Stimulated activated naive B cell treated with anti-CD40 and anti-IgM and Interleukin-4, amounts not matched to agents 10 μg/mL and 1 μg/mL and 100 μg/mL, for 72 hours (primary cell): ENCODE results near the gene STAG1.
"Not testable (repeated sequence)": the region's sequence is repeated elsewhere in the genome, so short reads cannot be mapped to it uniquely, and the experiment has no call there.

ENCODE experiments used
- ATAC-seq, 2 donors: fragments of 150-1000 bp; cut with Tn5 transposase; replicated peaks; 2 replicates each; pipeline ENCODE4 v1.10.0; 2021; ENCODE audit warnings: moderate library complexity in 1 of 2
- DNase-seq: peaks from one replicate; pipeline ENCODE4 v3.0.0; 2021
- H3K27ac Mint-ChIP-seq: one replicate; pipeline ENCODE4 v1.8.0; 2022; ENCODE audit warnings: mild to moderate bottlenecking, mixed read lengths
- H3K27me3 Mint-ChIP-seq, 2 donors: one replicate each; pipeline ENCODE4 v1.8.0; 2022; ENCODE audit warnings: mixed read lengths in 2 of 2
- H3K36me3 Mint-ChIP-seq, 2 donors: one replicate each; pipeline ENCODE4 v1.8.0; 2022; ENCODE audit warnings: mixed read lengths in 2 of 2, mild to moderate bottlenecking in 1 of 2
- H3K4me1 Mint-ChIP-seq, 2 donors: one replicate each; pipeline ENCODE4 v1.8.0; 2022; ENCODE audit warnings: mixed read lengths in 2 of 2, mild to moderate bottlenecking in 1 of 2
- H3K4me3 Mint-ChIP-seq, 2 donors: one replicate each; pipeline ENCODE4 v1.8.0; 2022; ENCODE audit warnings: mild to moderate bottlenecking in 2 of 2, mixed read lengths in 2 of 2, moderate library complexity in 1 of 2
- H3K9me3 Mint-ChIP-seq, 2 donors: one replicate each; pipeline ENCODE4 v1.8.0; 2022; ENCODE audit warnings: mixed read lengths in 2 of 2, mild to moderate bottlenecking in 1 of 2

Gene STAG1

DNA sequence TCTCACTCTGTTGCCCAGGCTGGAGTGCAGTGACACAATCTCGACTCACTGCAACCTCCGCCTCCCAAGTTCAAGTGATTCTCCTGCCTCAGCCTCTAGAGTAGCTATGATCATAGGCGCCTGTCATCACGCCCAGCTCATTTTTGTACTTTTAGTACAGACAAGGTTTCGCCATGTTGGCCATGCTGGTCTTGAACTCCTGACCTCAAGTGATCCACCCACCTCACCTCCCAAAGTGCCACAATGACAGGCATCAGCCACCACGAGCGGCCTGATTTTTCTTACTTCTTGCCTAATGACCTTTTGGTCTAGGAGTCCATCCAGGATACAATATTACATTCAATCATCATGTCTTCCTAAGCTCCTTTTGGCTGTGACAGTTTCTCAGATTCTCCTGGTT lies 146.0 kb downstream of the STAG1 start:
- not testable (repeated sequence) for H3K27me3 Mint-ChIP-seq, H3K9me3 Mint-ChIP-seq, ATAC-seq, DNase-seq, H3K27ac Mint-ChIP-seq, H3K4me3 Mint-ChIP-seq
- peaks cover 2 to 23% of the 10 kb centered on the region in 2 donors for H3K4me1 Mint-ChIP-seq
- H3K36me3 Mint-ChIP-seq = peaks cover 23 to 31% of the 10 kb centered on the region in 2 donors

DNA sequence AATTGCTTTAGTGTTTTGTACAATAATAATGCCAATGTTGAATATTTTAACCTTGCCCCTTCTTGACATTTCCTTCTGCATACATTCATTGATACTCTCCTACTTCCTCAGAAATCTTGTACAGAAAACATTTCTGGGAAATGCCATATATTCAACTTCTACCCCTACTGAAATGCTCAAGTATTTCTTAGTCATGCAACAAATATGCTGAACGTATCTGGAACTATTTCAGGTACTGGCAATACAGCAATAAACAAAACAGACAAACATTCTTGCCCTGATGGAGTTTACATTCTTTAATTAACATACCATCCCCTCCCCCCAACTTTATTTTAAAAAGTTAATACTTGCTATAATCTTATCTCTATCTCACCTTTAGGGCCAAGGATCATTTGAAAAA lies 147.2 kb downstream of the STAG1 start:
- Mint-ChIP-seq H3K4me1 (peaks cover 4 to 20% of the 10 kb centered on the region in 2 donors), H3K27ac (no peak overlapping the region), H3K9me3 (no peaks in the 10 kb centered on the region), H3K4me3 (no peak overlapping the region), H3K36me3 (peaks cover 26 to 40% of the 10 kb centered on the region in 2 donors), H3K27me3 (no peaks in the 10 kb centered on the region)
- ATAC-seq (no peak), DNase-seq (no peak)

DNA sequence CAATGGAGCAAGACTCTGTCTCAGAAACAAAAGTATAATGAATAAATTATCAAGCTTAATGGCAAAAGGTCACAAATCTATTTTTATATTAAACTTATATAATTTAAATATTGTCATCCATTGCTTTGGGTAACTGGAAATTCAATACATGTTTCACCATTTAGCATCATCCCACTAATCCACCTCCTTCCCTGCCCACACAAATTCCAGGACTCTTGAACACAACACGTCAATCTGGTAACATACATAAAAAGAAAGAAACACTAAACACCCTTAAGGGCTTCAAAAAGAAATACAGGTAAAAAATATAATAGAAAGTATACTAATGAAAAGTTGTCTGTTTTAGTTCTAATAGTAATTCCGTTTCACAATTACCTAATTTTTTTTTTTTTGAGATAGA lies 149.4 kb downstream of the STAG1 start:
- DNase-seq (no peak), ATAC-seq (no peak)
- Mint-ChIP-seq H3K36me3 (peaks cover 20 to 39% of the 10 kb centered on the region in 2 donors), H3K27me3 (no peaks in the 10 kb centered on the region), H3K4me1 (peaks cover 3 to 30% of the 10 kb centered on the region in 2 donors), H3K9me3 (no peaks in the 10 kb centered on the region), H3K4me3 (no peak overlapping the region), H3K27ac (no peak overlapping the region)

DNA sequence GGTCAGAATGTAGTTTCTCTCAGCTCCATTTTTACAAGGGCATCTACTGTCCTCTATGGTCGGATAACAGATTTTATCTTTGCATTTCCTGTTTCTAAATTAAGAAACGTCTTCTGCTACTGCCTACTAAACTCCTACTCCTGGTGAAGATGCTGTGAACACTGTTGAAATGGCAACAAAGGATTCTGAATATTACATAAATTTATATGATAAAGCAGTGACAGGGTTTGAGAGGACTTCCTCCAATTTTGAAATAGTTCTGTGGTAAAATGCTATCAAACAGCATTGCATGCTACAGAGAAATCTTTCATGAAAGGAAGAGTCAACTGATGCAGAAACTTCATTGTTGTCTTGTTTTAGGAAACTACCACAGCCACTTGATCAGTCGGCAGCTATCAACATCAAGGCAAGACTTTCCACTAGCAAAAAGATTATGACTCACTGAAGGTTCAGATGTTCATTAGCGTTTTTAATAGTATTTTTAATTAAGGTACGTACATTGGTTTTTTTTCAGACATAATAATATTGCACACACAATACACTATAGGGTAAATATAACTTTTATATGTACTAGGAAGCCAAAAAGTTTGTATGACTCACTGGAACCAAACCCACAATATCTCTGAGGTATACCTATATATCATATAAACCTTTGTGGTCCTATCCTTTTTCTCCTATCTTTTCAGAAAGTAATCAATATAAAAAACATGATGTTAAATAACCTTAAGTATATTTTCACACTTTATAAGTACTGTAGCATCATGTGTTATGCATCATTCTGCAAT lies 156.1 kb downstream of the STAG1 start:
- ATAC-seq = peak in 1 of 2 donors; percentile 29

DNA sequence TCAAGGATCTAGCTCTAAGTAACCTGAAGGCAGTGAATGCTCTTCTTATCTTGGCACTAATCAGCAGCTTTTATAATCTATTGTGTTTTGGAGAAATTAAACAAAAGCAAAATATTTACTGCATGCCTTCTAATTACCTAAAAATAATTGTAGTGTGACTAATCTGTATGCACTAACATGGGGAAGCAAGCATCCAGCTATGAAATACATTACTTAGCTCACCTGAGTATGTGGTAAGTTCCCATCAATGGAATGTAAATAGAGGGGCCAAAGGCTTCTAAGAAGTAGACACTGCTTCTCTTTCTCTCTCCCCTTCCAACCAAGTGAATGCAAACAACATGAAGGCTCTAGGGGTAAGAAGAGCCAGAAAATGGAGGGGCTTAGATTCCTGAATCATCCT lies 165.6 kb downstream of the STAG1 start:
- Mint-ChIP-seq H3K27ac (no peak overlapping the region), H3K4me1 (peaks cover 0 to under 1% of the 10 kb centered on the region in 2 donors), H3K4me3 (no peak overlapping the region), H3K9me3 (no peaks in the 10 kb centered on the region), H3K27me3 (no peaks in the 10 kb centered on the region), H3K36me3 (peaks cover 19 to 40% of the 10 kb centered on the region in 2 donors)
- no peak for DNase-seq
- ATAC-seq = no peak

More for the DNA sequence above, 156.1 kb downstream of the STAG1 start:
- H3K27me3 Mint-ChIP-seq = no peaks in the 10 kb centered on the region
- DNase-seq = no peak
- peaks cover 9 to 35% of the 10 kb centered on the region in 2 donors for H3K4me1 Mint-ChIP-seq
- H3K9me3 Mint-ChIP-seq = no peaks in the 10 kb centered on the region
- H3K4me3 Mint-ChIP-seq = no peak overlapping the region
- no peak overlapping the region for H3K27ac Mint-ChIP-seq
- peaks cover 16 to 21% of the 10 kb centered on the region in 2 donors for H3K36me3 Mint-ChIP-seq

DNA sequence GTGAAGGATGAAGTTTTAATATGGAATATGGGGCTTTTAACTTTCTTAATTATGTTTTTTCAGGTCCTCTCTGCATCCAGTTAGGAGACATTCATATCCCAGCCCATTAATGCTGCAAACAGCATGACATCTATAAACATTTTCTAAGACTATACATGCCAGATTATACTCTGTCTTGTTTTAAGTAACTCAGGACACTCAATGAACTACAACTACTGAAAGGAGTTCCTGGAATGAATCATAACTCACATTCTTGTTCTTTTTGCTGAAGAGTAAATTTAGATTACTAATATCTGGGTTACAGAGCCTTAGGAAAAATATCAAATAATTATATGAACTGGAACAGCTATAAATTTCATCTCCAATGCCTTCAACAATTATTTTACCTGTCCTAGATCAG lies 167.4 kb downstream of the STAG1 start:
- no peaks in the 10 kb centered on the region for H3K27me3 Mint-ChIP-seq
- H3K27ac Mint-ChIP-seq = no peak overlapping the region
- no peak for ATAC-seq
- peaks cover 17 to 39% of the 10 kb centered on the region in 2 donors for H3K36me3 Mint-ChIP-seq
- DNase-seq = no peak
- no peaks in the 10 kb centered on the region for H3K9me3 Mint-ChIP-seq
- H3K4me1 Mint-ChIP-seq = no peaks in the 10 kb centered on the region
- no peak overlapping the region for H3K4me3 Mint-ChIP-seq

DNA sequence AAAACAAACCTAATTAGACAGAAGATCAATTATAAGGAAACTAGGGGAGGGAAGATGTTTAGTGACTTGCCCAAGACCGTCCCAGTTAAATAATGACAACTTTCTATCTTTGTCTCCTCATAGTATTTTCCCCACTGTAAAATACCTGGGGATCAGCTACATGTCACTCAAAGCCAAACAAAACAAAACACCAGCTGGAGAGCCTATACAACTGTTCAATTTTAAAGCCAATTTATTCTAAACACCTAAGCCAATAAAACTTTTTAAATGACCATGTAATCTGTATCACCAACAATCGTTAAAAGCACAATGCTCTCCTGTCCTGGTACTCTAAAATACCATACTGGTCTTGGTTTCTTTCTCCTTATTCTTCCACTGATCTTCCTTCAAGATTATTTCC lies 168.4 kb downstream of the STAG1 start:
- Mint-ChIP-seq H3K9me3 (no peaks in the 10 kb centered on the region), H3K27ac (no peak overlapping the region), H3K36me3 (peaks cover 17 to 40% of the 10 kb centered on the region in 2 donors), H3K27me3 (no peaks in the 10 kb centered on the region), H3K4me1 (peaks cover 0 to 2% of the 10 kb centered on the region in 2 donors), H3K4me3 (no peak overlapping the region)
- DNase-seq (no peak), ATAC-seq (no peak)

DNA sequence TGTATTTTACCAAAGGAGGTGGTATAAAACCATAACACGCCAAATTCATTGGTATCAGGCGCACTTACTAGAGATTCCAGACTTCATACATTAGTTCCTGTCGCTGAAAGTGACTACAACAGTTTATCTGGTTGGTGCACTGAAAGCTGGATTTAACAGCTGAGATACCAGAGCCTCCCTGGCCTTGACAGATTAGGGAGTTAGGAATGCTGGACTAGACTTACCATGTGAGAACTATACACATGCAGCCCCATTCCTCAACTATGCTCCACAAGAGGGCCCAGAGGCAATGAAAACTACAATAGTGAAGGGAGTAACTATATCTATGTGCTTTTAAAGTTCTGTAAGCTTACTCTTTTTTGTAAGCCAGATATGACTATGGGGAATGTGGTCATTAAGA lies 174.4 kb downstream of the STAG1 start:
- no peak overlapping the region for H3K27ac Mint-ChIP-seq
- H3K4me1 Mint-ChIP-seq = peaks cover 0 to 2% of the 10 kb centered on the region in 2 donors
- H3K4me3 Mint-ChIP-seq = no peak overlapping the region
- no peaks in the 10 kb centered on the region for H3K27me3 Mint-ChIP-seq
- no peaks in the 10 kb centered on the region for H3K9me3 Mint-ChIP-seq
- DNase-seq = no peak
- no peak for ATAC-seq
- peaks cover 12 to 17% of the 10 kb centered on the region in 2 donors for H3K36me3 Mint-ChIP-seq

DNA sequence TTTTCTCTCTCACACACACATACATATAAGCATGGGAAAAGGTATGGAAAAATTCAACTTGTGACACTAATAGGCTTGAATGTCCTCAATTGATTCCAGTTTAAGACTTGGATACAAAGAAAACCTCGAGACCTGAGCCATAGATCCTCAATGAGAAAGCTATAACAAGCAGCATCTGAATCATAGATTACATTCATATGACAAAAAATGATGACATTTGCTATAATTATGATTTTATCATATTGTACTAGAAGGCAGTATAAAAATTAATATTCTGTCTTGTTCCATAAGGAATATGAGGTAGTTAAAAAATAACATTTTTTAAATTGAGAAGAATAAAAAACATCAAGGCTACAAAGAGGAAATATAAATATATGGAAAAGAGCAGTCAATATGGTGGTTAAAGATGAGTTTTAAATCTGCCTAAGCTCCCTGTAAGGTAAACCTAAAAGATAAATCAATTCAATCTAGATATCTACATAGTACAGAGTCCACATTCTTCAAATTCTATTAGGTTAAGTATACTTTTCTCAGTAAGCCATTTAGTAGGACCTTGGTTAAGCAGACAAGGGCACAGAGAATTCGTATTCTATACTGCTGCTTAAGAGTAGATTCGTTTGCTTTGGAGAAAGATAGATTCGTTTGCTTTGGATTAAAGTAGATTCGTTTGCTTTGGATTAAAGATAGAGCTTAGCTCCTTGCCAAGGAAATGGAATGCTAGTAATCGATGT lies 175.7 kb downstream of the STAG1 start:
- Mint-ChIP-seq H3K4me1 (peaks cover 2 to 4% of the 10 kb centered on the region in 2 donors), H3K9me3 (no peaks in the 10 kb centered on the region), H3K4me3 (no peak overlapping the region), H3K27me3 (no peaks in the 10 kb centered on the region), H3K36me3 (peaks cover 18 to 22% of the 10 kb centered on the region in 2 donors), H3K27ac (no peak overlapping the region)
- no peak for ATAC-seq
- DNase-seq = no peak

DNA sequence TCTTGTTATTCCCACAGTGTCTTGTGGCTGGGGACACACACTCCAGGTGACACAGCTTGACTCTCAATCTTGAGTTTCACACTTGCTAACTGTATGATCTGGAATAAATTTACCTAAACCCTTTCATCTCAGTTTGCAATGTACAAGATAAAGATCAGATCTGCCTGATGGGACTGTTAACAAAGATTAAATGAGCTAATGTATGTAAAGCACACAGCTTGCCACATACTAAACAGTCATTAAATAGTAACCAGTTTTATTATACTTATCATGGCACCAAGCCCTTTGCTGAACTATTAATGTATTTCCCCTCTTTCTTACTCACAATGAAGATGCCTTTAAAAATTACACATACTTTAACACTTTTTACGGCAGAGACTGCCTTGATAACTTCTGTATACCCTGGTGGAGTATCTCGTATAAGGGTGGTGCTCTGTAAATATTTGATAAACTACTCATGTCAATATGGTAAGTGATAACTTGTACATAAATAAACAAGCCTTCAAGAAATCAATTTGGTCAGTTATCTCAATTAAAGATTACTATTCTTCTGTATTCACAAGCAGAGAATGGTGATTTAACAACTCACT lies 184.5 kb downstream of the STAG1 start:
- Mint-ChIP-seq H3K4me3 (no peak overlapping the region), H3K9me3 (no peaks in the 10 kb centered on the region), H3K36me3 (peaks cover 23 to 41% of the 10 kb centered on the region in 2 donors), H3K4me1 (peaks cover 3 to 12% of the 10 kb centered on the region in 2 donors), H3K27me3 (no peaks in the 10 kb centered on the region), H3K27ac (no peak overlapping the region)
- ATAC-seq = no peak
- DNase-seq = no peak

DNA sequence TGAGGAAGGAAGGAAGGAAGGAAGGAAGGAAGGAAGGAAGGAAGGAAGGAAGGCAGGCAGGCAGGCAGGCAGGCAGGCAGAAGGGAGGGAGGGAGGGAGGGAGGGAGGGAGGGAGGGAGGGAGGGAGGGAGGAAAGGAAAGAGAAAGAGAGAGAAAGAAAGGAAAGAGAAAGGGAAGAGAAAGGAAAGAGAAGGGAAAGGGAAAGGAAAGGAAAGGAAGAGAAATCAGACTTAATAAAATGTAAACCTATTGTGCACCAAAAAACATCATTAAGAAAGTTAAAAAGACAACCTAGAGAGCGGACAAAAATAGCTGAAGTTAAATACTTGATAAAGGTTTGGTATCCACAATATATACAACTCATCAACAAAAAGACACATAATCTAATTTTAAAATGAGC lies 187.2 kb downstream of the STAG1 start:
- H3K27me3 Mint-ChIP-seq, DNase-seq, H3K9me3 Mint-ChIP-seq, H3K27ac Mint-ChIP-seq, ATAC-seq, H3K4me3 Mint-ChIP-seq: not testable (repeated sequence)
- Mint-ChIP-seq H3K4me1 (peaks cover 7 to 13% of the 10 kb centered on the region in 2 donors), H3K36me3 (peaks cover 14 to 33% of the 10 kb centered on the region in 2 donors)

DNA sequence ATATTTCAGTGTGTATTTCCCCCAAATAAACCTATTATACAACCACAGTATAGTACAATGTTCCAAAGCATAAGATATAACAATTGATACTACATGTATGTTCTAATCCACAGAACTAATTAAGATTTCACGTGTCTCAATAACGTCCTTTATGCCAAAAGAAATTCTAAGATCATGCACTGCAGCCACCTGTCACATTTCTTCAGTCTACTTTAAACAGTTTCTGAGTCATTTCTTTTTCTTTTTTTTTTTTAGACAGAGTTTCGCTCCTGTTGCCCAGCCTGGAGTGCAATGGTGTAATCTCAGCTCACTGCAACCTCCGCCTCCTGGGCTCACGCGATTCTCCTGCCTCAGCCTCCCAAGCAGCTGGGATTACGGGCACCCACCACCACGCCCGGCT lies 190.2 kb downstream of the STAG1 start:
- Mint-ChIP-seq H3K4me1 (peaks cover 7 to 13% of the 10 kb centered on the region in 2 donors), H3K27me3 (no peaks in the 10 kb centered on the region), H3K4me3 (no peak overlapping the region), H3K27ac (no peak overlapping the region), H3K9me3 (no peaks in the 10 kb centered on the region), H3K36me3 (peaks cover 11 to 25% of the 10 kb centered on the region in 2 donors)
- no peak for DNase-seq
- ATAC-seq = no peak

DNA sequence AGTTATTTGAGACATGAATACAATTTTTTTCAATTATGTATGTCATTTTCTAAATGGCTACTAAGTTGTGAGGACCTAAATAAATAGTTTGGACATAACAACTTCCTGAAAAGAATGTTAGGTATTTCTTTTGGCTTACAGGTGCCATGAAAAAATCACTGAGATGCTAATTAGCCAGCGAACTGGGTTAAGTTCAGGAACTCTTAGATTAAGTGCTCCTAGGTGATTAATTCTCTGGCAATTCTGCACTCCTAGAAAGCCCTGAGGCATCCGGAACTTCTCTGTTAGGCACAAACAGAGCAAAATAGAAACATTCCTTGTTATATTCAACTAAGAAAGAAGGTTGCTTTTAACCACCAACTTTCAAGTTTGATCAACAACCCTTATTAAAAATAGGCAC lies 192.3 kb downstream of the STAG1 start:
- Mint-ChIP-seq H3K27ac (no peak overlapping the region), H3K36me3 (peaks cover 5 to 13% of the 10 kb centered on the region in 2 donors), H3K4me1 (peaks cover 5 to 8% of the 10 kb centered on the region in 2 donors), H3K27me3 (no peaks in the 10 kb centered on the region), H3K4me3 (no peak overlapping the region), H3K9me3 (no peaks in the 10 kb centered on the region)
- DNase-seq (no peak), ATAC-seq (no peak)

DNA sequence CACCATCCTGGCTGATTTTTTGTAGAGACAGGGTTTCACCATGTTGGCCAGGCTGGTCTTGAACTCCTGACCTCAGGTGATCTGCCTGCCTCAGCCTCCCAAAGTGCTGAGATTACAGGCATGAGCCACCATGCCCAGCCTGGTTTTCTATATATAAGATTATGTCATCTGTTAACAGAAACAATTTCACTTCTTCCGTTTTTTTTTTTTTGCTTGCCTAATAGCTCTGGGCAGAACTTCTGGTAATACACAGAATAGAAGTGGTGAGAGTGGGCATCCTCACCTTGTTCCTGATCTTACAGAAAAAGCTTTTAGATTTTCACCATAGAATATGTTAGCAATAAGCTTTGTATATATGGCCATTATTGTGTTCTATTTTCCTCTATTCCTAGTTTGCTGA lies 202.7 kb downstream of the STAG1 start:
- not testable (repeated sequence) for ATAC-seq, H3K27me3 Mint-ChIP-seq, H3K4me3 Mint-ChIP-seq, H3K27ac Mint-ChIP-seq, DNase-seq, H3K9me3 Mint-ChIP-seq
- Mint-ChIP-seq H3K4me1 (peaks cover 19 to 30% of the 10 kb centered on the region in 2 donors), H3K36me3 (peaks cover 24 to 53% of the 10 kb centered on the region in 2 donors)
